HG03095 (cell line): ENCODE measurements around the gene PIWIL1.

Experiments used
- ATAC-seq: cut with Tn5 transposase; IDR thresholded peaks from one replicate; pipeline ENCODE4 v1.9.1; 2021; ENCODE audit warnings: moderate library complexity; ENCODE audit not compliant: unreplicated experiment

The PIWIL1 gene

GRCh38 chr12:130335517-130336392 is 1.9 kb upstream of the PIWIL1 start:
- ATAC-seq = no peak

GRCh38 chr12:130336723-130337487 is 782 bp upstream of the PIWIL1 start:
- ATAC-seq = no peak

GRCh38 chr12:130338794-130339601 is 1.3 kb downstream of the PIWIL1 start:
- no peak for ATAC-seq

- no peak for ATAC-seq
Measured at GRCh38 chr12:130339951-130340350, 2.3 kb downstream of the PIWIL1 start.

GRCh38 chr12:130342442-130342841 is 4.8 kb downstream of the PIWIL1 start:
- ATAC-seq = no peak

GRCh38 chr12:130342842-130343241 is 5.2 kb downstream of the PIWIL1 start:
- no peak for ATAC-seq

- ATAC-seq = no peak
Measured at GRCh38 chr12:130344529-130344928, 6.8 kb downstream of the PIWIL1 start.

GRCh38 chr12:130345292-130345691 is 7.6 kb downstream of the PIWIL1 start:
- no peak for ATAC-seq

- no peak for ATAC-seq
Measured at GRCh38 chr12:130347588-130347987, 9.9 kb downstream of the PIWIL1 start.

- no peak for ATAC-seq
Measured at GRCh38 chr12:130350715-130351114, 13.0 kb downstream of the PIWIL1 start.

GRCh38 chr12:130351326-130351725 is 13.6 kb downstream of the PIWIL1 start:
- ATAC-seq = no peak

GRCh38 chr12:130353081-130353480 is 15.4 kb downstream of the PIWIL1 start:
- ATAC-seq = no peak

- ATAC-seq = no peak
Measured at GRCh38 chr12:130354407-130354806, 16.7 kb downstream of the PIWIL1 start.

GRCh38 chr12:130356222-130356621 is 18.5 kb downstream of the PIWIL1 start:
- no peak for ATAC-seq

- ATAC-seq = no peak
Measured at GRCh38 chr12:130357241-130357640, 19.6 kb downstream of the PIWIL1 start.

GRCh38 chr12:130357729-130358330 is 20.1 kb downstream of the PIWIL1 start:
- ATAC-seq = no peak

GRCh38 chr12:130362060-130362459 is 24.4 kb downstream of the PIWIL1 start:
- ATAC-seq = no peak

GRCh38 chr12:130364578-130364977 is 26.9 kb downstream of the PIWIL1 start:
- no peak for ATAC-seq

GRCh38 chr12:130366159-130366558 is 28.5 kb downstream of the PIWIL1 start:
- ATAC-seq = no peak

- ATAC-seq = no peak
Measured at GRCh38 chr12:130367003-130367402, 29.3 kb downstream of the PIWIL1 start.

GRCh38 chr12:130367523-130367922 is 29.8 kb downstream of the PIWIL1 start:
- no peak for ATAC-seq
